ENCODE data around the gene BEGAIN. TPM values are rescaled to one million over a fixed set of nuclear protein-coding genes. Genes with fewer than 3 reads are reported as not detected.

Gene BEGAIN
- total and polyA plus RNA-seq, 11 donors, result 0.14 to 2.8 (median 0.75) TPM

- no peak for ATAC-seq
- H3K27ac ChIP-seq, result no peak overlapping the region
- TF ChIP-seq POLR2A (IDR thresholded peaks at IDR 0.05), result no peak
- TF ChIP-seq, protein P1, sequence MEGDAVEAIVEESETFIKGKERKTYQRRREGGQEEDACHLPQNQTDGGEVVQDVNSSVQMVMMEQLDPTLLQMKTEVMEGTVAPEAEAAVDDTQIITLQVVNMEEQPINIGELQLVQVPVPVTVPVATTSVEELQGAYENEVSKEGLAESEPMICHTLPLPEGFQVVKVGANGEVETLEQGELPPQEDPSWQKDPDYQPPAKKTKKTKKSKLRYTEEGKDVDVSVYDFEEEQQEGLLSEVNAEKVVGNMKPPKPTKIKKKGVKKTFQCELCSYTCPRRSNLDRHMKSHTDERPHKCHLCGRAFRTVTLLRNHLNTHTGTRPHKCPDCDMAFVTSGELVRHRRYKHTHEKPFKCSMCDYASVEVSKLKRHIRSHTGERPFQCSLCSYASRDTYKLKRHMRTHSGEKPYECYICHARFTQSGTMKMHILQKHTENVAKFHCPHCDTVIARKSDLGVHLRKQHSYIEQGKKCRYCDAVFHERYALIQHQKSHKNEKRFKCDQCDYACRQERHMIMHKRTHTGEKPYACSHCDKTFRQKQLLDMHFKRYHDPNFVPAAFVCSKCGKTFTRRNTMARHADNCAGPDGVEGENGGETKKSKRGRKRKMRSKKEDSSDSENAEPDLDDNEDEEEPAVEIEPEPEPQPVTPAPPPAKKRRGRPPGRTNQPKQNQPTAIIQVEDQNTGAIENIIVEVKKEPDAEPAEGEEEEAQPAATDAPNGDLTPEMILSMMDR (IDR thresholded peaks at IDR 0.05), result no peak
- intact Hi-C loops (cut with DNase I), result no loop called here
- H3K9me3 ChIP-seq, result no peaks in the 10 kb centered on the region
- peaks cover 15 to 61% (median 37%) of the 10 kb centered on the region in 9 donors for H3K27me3 ChIP-seq
- no peak overlapping the region for H3K4me3 ChIP-seq
- peak in 1 of 5 donors; percentile 14 for DNase-seq
- peaks cover 0 to 13% (median 5%) of the 10 kb centered on the region in 12 donors for H3K4me1 ChIP-seq
- 11 to 15% (median 12%) methylated on average over 13 to 18 of the region's 18 CpGs for WGBS, 4 donors
- H3K36me3 ChIP-seq, result no peaks in the 10 kb centered on the region
Measured at GRCh38 chr14:100573002-100573756, 14.0 kb downstream of the BEGAIN start.

GRCh38 chr14:100572543-100572942 lies 14.7 kb downstream of the BEGAIN start:
- no peak for ATAC-seq
- no peaks in the 10 kb centered on the region for H3K36me3 ChIP-seq
- no peak for DNase-seq
- TF ChIP-seq, protein P1 (IDR thresholded peaks at IDR 0.05), result no peak
- TF ChIP-seq POLR2A (IDR thresholded peaks at IDR 0.05), result no peak
- H3K9me3 ChIP-seq, result no peaks in the 10 kb centered on the region
- no peak overlapping the region for H3K27ac ChIP-seq
- H3K27me3 ChIP-seq, result peaks cover 15 to 67% (median 42%) of the 10 kb centered on the region in 9 donors
- 35 to 69% (median 45%) methylated on average over 3 of the region's 3 CpGs for WGBS, 4 donors
- peaks cover 0 to 19% (median 6%) of the 10 kb centered on the region in 12 donors for H3K4me1 ChIP-seq
- intact Hi-C loops (cut with DNase I), result no loop called here
- no peak overlapping the region for H3K4me3 ChIP-seq

GRCh38 chr14:100571837-100572236 lies 15.4 kb downstream of the BEGAIN start:
- WGBS, 4 donors, result 83 to 92% (median 86%) methylated on average over 13 to 16 of the region's 16 CpGs
- intact Hi-C loops (cut with DNase I), result no loop called here
- no peak for TF ChIP-seq POLR2A (IDR thresholded peaks at IDR 0.05)
- TF ChIP-seq, protein P1 (IDR thresholded peaks at IDR 0.05), result no peak

GRCh38 chr14:100570726-100571454 lies 16.3 kb downstream of the BEGAIN start:
- intact Hi-C loops (cut with DNase I), result no loop called here
- H3K27me3 ChIP-seq, result peaks cover 15 to 84% (median 50%) of the 10 kb centered on the region in 9 donors

More at GRCh38 chr14:100571837-100572236, 15.4 kb downstream of the BEGAIN start:
- peaks cover 15 to 74% (median 49%) of the 10 kb centered on the region in 9 donors for H3K27me3 ChIP-seq
- no peaks in the 10 kb centered on the region for H3K9me3 ChIP-seq
- H3K4me1 ChIP-seq, result peaks cover 0 to 26% (median 7%) of the 10 kb centered on the region in 12 donors
- no peak for ATAC-seq
- no peak for DNase-seq
- H3K36me3 ChIP-seq, result no peaks in the 10 kb centered on the region
- H3K27ac ChIP-seq, result no peak overlapping the region
- no peak overlapping the region for H3K4me3 ChIP-seq

More at GRCh38 chr14:100570726-100571454, 16.3 kb downstream of the BEGAIN start:
- Histone ChIP-seq H3K4me1 (peaks cover 0 to 28% (median 9%) of the 10 kb centered on the region in 12 donors), H3K36me3 (no peaks in the 10 kb centered on the region), H3K4me3 (no peak overlapping the region), H3K27ac (no peak overlapping the region), H3K9me3 (no peaks in the 10 kb centered on the region)
- DNase-seq (no peak), ATAC-seq (no peak)
- 72 to 80% (median 76%) methylated on average over 19 to 23 of the region's 23 CpGs for WGBS, 4 donors
- TF ChIP-seq, protein P1 (IDR thresholded peaks at IDR 0.05), result no peak
- TF ChIP-seq POLR2A (IDR thresholded peaks at IDR 0.05), result no peak

All from heart left ventricle (tissue), 16 donors.